HG02840 (cell line): ENCODE measurements around the gene FSD1L.

Source experiments
- ATAC-seq: cut with Tn5 transposase; IDR thresholded peaks from one replicate; pipeline ENCODE4 v1.9.1; 2021; ENCODE audit warnings: mild to moderate bottlenecking, moderate library complexity, moderate number of reproducible peaks; ENCODE audit not compliant: unreplicated experiment, low FRiP score

The FSD1L gene

DNA sequence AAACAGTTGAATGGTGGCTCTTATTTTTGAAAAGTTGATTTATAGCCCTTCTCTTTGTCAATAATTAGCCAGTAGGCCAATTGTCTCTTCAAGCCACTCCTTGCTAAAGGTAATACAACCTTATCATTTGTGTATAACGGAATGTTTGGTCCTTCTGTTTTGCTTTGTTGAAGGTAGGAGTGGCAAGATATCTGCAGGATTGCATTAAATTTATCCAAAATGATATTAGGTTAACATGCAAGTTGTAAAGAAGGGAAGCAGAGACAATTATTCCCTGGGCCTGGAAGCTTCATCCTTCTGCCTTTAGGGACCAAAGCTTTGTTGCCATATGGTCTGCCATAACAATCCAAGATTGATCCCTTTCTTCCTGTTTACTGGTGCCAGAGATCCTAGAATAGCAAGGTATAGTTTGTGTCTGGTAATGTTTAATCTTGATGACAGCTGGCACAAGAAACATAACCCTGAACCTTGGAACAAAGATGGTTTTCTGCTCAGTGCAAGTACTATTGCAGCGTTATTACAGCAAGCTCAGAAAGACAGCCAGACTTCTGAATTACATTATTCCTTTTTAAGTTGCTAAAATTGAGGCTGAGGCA, 15.5 kb upstream of the FSD1L start:
- no peak for ATAC-seq

- ATAC-seq: no peak
Measured at GRCh38 chr9:105435453-105435852, 12.4 kb upstream of the FSD1L start.

- no peak for ATAC-seq
Measured at GRCh38 chr9:105436783-105437182, 11.1 kb upstream of the FSD1L start.

GRCh38 chr9:105437704-105438103, 10.1 kb upstream of the FSD1L start:
- no peak for ATAC-seq

DNA sequence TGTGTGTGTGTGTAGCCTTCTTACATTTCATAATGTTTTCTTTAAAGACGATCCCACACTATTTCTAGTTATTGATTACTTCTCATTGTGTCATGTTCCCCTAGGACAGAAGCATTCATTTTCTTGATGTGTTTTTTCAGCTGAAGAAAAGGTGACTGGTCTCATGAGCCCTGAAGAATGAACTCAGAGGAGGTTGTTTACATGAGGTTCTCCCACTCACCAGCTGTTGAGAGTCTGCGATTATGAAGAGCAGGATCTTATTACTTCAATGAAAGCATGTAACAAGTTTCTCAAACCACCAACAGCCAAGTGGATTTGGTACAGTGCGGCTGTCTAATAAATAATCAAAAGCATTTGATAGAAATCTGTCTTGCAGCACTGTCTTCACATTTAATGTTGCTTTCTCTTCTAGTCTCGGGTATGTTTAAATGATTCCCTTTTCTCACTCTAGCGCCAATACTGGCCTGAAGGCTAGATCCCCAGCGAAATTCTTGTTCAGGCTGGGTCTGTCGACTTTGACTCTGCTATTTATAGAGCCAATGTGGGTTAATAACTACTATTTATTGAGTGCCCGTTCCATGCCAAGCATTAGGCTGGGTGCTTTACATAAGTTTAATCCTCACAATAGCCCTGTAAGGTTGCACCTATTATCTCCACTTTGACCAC, 9.6 kb upstream of the FSD1L start:
- no peak for ATAC-seq

DNA sequence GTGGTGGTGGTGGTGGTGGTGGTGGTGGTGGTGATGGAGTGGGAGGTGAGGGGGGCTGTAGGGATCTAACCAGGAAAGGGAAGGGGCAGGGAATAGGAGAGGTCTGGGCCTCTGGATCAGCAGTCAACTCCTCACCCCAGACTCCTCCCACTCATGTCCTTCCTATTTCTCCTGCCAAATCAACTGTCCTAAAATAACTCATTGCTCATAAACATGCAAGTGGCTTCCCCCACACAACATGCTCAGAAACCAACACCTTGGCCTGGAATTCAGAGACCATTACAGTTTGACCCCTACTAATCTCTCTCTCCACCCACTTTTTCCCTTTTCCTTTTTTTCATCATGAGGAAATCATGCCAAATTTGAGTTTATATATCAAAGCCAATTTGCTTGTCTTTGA, 8.4 kb upstream of the FSD1L start:
- ATAC-seq: no peak

- no peak for ATAC-seq
Measured at GRCh38 chr9:105441616-105442160, 6.1 kb upstream of the FSD1L start.

DNA sequence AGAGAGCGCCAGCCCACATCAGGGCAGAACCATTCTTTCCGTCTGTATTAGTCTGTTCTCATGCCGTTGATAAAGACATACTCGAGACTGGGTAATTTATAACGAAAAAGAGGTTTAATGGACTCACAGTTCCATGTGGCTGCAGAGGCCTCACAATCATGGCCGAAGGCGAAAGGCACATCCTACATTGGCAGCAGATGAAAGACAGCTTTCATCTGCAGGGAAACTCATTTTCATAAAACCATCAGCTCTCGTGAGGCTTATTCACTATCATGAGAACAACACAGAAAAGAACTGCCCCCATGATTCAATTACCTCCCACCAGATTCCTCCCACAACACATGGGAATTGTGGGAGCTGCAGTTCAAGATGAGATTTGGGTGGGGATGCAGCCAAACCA, 4.7 kb upstream of the FSD1L start:
- ATAC-seq: no peak

DNA sequence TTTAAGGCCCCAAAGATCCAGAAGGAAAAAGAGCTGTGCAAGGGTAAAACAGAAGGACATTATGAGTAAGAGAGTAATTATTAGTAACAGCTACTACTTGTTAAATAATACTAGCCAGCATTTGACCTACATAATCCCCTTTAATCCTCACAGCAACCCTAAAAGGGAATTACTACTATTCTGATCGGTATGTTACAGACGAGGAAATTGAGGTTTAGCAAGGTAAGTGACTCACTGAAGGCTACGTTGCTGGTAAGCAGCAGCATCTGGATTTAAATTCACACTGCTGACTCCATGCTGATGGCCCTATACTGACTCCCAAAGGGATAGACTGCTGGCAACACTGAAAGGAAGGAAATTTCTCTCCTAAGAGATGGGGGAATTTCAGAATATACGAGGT, 3.7 kb upstream of the FSD1L start:
- ATAC-seq: no peak

DNA sequence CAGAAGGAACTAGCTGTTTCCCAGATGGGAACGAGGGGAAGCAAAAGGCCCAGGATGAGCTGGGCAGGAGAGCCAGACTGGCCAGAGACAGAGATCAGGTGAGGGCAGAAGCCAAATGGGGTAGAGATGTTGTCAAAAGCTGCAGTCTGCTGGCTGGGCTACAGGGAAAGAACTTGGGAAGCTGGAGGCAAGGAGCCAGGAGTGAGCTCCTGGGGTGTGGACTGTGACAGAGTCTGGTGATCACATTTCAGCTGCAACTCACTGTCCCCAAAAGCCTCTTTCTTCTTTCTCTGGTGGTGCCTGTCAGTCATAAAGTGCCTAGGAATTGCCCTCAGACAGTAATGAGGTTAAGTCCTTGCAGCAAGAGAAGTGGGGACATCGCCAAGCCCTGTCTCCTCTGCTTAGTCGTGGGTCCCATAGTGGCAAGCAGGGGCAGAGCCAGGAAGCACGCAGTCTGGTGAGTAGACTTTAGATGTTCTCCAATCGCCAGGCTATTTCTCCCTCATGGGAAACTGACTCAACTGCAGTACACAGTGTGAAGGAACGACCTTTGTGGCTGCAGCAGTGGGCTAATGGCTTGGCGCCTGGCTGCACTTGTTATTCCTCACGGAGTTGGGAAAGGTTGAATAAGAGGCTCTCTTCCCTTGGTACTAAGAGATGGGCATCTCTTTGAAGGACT, 2.5 kb upstream of the FSD1L start:
- no peak for ATAC-seq

- ATAC-seq: no peak
Measured at GRCh38 chr9:105447386-105447813, 434 bp upstream of the FSD1L start.

DNA sequence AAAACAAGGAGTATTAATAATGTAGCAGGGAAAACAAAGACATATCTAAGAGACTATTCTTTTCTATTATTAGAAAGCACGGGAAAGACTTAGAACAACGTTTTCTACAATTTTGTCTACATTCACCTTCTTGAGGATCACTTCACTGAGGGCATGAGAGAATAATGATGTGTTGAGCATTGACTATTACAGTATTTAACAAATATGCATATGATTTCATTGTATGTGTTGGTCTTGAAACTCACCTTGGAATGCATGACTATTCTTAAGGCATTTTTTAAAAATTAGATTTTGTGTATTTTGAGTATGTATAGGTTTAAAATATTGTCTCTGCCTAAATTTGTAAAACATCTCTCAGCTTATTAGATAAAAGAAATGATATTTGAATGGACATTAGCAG, 1.2 kb downstream of the FSD1L start:
- no peak for ATAC-seq

GRCh38 chr9:105452185-105452584, 4.4 kb downstream of the FSD1L start:
- ATAC-seq: no peak

DNA sequence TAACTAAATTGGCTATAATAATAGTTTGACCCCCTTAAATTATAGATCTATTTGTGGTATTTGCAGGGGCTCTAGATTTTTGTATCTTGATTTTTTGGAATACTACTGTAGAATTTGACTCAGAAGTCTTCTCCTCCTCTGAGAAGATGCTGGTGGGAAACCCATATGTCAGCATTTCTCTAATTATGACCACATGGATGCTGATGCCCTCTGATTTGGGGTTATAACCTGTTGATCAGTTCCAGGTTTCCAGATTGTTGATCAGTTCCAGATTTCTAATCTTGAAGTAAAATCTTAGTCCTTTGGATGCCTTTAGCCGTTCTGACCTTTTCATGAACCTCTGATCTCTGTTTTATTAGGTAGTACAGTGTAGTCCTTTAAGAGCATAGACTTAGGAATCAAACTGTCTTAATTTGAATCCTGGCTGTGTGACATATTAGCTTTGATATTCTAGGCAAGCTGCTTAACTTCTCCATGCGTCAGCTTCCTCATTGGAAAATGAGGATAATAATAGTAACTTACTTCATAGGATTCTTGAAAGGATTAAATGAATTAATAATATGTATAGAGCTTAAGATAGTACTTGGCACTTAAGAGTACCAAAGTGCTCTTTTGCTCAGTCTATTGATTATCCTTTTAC, 8.1 kb downstream of the FSD1L start:
- ATAC-seq: no peak

GRCh38 chr9:105457560-105458294, 9.9 kb downstream of the FSD1L start:
- ATAC-seq: no peak

GRCh38 chr9:105458404-105458803, 10.6 kb downstream of the FSD1L start:
- ATAC-seq: no peak

DNA sequence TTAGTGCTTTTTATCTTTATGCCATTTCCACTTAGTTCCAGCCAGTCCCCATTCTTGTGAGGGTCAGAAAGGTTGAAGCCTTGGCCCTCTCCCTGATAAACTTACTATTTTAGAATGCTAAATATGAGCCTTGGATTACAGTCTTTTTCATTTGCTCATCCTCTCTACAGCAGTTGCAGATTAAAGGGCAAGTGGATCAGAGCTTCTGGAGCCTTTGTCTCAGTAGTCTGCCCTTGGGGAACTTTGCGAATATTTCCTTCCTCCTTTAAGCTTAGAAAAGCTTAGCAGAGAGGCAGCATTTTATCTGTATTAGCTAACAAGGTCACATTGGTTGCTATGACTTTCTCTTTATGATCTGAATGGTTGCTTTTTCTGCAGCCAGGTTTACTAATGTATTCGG, 11.5 kb downstream of the FSD1L start:
- no peak for ATAC-seq

GRCh38 chr9:105466898-105467455, 19.1 kb downstream of the FSD1L start:
- no peak for ATAC-seq

- ATAC-seq: no peak
Measured at GRCh38 chr9:105468875-105469274, 21.0 kb downstream of the FSD1L start.

GRCh38 chr9:105473221-105473620, 25.4 kb downstream of the FSD1L start:
- ATAC-seq: no peak
